CD4-positive, alpha-beta T cell treated with Interleukin-17A for 4 hours (primary cell): Measurements from ENCODE around the gene CXCR1.
"Not testable (repeated sequence)": the region's sequence is repeated elsewhere in the genome, so short reads cannot be mapped to it uniquely, and the experiment has no call there.

ENCODE experiments used
- DNase-seq: peaks from one replicate; pipeline ENCODE4 v3.0.0-alpha.2; 2020; ENCODE audit warnings: mixed read lengths

CXCR1 gene

GRCh38 chr2:218166791-218167190 is at the start of gene CXCR1:
CXCR1 (minus strand) TSS chr2:218166962; CDS start chr2:218165211, 1,751 bp downstream.
- DNase-seq: peak; percentile 60

- no peak for DNase-seq
Observed at GRCh38 chr2:218216336-218216673, 49.5 kb upstream of the CXCR1 start.

DNA sequence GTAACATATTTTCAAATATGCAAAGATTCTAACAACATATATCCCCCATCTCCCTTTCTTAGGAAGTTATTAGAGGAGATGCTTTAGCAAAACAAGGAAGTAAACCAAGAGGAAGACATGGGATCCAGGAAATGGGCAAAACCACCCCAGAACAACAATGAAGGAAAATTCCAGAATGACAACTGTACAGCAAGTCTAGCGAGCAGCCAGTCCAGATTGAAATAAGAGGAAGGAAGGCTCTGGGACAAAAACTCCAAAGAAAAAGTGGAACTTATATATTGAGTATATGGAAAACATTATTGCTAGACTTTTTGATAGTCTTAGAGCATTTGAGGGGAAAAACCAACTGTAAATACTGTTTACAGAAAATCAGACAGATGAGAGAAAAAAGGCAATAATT is 47.4 kb upstream of the CXCR1 start:
- no peak for DNase-seq

- DNase-seq: no peak
Observed at GRCh38 chr2:218209078-218209477, 42.3 kb upstream of the CXCR1 start.

GRCh38 chr2:218202266-218202665 is 35.5 kb upstream of the CXCR1 start:
- no peak for DNase-seq

DNA sequence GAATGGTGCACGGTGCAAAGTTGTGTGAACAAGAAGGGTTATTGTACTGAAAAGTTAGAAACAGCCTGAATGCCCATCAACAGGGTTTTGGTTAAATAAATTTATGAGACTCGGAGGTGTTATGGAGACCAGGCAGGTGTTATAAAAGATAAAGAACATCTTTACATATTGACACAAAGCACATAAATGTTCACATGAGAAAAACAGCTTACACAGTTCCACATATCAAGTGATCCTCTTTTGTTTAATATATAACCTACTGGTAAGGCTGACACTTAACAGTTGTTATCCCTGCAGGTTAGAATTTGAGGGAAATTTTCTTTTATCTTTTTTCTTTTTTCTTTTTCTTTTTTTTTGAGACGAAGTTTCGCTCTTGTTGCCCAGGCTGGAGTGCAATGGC is 30.2 kb upstream of the CXCR1 start:
- no peak for DNase-seq

DNA sequence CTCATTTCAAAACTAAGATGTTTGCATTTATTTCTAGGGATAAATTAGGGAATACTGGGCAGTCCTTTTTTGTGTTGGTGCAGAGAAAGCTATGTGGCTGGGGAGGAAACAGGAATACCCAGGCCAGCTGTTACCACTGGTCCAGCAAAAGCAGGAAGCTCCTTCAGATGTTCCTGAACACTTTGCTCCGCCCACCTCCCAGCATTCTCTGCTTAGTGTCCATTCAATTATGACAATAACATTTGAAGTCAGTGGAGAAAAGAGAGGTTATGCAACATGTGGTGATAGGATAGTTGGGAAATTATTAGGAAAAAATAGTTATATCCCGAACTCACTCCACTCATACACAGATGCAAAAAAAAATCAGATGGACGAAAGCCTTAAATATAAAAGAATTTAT is 28.1 kb upstream of the CXCR1 start:
- DNase-seq: no peak

- DNase-seq: no peak
Observed at GRCh38 chr2:218193701-218194100, 26.9 kb upstream of the CXCR1 start.

GRCh38 chr2:218192902-218193430 is 26.2 kb upstream of the CXCR1 start:
- DNase-seq: no peak

- DNase-seq: no peak
Observed at GRCh38 chr2:218188528-218188927, 21.8 kb upstream of the CXCR1 start.

GRCh38 chr2:218187296-218188015 is 20.7 kb upstream of the CXCR1 start:
- no peak for DNase-seq

GRCh38 chr2:218186876-218187275 is 20.1 kb upstream of the CXCR1 start:
- DNase-seq: no peak

DNA sequence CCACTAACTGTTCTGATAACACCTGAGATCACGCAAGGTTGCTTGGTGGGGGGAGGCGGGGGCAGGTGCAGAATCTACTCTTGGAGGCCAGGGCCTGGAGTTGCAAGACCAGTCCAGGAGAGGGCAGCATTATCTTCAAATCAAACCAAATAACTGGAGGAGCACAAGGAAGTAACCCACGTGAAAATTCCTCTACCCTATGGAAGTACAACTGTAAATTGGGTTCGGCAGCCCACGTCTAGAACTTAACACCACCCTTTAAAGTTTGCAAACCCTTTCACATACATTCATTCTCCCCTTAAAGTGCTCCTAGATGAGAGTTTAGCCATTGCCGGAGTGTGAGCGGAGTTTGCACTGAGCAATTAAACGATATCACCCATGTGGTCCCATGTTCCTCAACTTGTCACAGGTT is 19.6 kb upstream of the CXCR1 start:
- peak; percentile 80 for DNase-seq

- DNase-seq: no peak
Observed at GRCh38 chr2:218184331-218184730, 17.6 kb upstream of the CXCR1 start.

GRCh38 chr2:218180467-218181114 is 13.8 kb upstream of the CXCR1 start:
- DNase-seq: no peak

GRCh38 chr2:218179782-218180181 is 13.0 kb upstream of the CXCR1 start:
- DNase-seq: no peak

DNA sequence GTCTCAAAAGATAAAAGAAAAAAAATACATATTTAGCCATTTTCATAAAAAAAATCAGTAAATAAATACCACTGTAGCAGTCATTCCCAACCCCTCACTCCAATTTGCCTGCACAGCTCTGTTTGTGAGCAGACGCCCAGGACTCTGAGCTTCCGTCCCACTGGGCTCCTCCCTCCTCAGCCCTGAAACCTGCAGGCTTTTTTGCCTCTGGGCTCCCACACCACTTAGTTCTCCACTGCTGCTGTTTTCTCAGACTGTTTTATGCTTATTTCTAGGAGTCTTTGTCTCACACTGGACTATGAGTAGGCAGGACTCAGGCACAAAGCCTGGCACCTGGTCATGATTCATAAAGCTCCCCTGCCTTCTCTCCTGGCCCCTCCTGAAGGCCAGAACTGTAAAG is 6.1 kb upstream of the CXCR1 start:
- no peak for DNase-seq

DNA sequence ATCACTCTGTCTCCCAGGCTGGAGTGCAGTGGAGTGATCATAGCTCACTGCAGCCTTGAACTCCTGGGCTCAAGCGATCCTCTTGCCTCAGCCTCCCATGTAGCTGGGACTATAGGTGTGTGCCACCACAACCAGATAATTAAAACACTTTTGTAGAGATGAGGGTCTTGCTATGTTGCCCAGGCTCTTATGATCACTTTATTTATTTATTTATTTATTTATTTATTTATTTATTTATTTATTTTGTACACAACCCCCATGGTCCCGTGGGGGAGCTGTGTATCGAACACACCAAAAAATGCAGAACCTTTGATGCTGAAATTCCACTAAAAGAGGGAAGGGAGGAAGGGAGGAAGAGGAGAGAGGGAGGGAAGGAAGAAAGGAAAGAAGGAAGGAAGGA is 5.0 kb upstream of the CXCR1 start:
- DNase-seq: not testable (repeated sequence)

DNA sequence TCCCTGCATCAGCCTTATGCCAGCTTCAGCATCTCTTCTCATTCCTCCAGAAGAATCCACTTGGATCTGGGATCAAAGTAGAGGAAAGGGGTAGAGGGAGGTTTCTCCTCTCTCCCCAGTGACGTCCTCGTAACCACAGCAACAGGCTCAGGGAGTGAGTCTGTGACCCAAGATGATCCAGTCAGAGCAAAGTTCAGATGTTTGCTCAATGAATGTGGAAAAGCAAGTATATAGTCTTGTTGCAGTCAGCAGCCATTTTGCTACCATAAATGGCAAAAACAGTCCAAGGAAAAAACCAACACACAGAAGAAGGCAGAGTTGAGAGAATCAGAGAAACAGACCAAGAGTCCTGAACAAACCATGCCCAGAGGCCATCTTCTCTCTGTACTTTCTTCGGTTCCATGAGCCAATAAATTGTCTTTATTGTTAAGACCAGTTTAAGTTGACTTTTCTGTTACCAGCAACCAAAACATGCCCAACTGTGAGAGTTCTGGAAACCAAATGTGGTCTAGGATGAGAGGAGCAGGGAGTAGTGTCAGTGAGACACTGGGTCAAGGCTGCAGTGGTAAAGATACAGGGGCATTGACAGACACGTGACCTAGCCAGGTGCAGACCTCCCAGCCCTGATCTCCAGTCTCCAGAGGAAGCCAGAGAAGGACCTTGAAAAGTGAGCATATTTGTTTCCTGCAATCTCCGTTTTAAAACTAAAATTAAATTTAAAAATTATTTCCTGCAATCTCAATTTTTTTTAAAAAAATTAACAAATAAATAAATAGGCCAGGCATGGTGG is 3.2 kb upstream of the CXCR1 start:
- no peak for DNase-seq

- peak; percentile 79 for DNase-seq
Observed at GRCh38 chr2:218168635-218169462, 2.1 kb upstream of the CXCR1 start.

GRCh38 chr2:218168016-218168415 is 1.3 kb upstream of the CXCR1 start:
- DNase-seq: no peak

DNA sequence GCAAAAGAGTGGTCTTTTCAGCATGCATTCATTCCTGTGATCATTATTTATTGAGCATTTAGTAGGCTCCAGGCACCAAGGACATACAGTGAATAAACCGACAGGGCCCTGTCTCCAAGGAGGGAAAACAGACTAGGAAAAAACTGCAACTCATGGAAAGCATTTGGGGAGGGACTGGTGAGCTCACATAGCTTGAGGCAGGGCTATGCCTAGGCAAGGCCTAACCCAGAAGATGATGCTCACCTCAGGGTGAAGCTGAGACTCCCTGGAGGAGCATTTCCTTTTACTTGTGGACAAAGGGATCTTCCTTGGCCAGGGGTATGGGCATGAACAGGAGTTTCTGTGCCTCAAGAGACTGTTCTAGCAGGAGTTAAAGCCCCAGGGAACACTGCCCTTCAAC is 3.9 kb downstream of the CXCR1 start:
- no peak for DNase-seq

- DNase-seq: no peak
Observed at GRCh38 chr2:218161644-218162043, 5.1 kb downstream of the CXCR1 start.
